ENCODE results near the gene CHST15. TPM values are rescaled to one million over a fixed set of nuclear protein-coding genes. Genes with fewer than 3 reads are reported as not detected.

The CHST15 gene
- total RNA-seq, 2 experiments from 2014 or later = 14.7 to 26.4 TPM

DNA sequence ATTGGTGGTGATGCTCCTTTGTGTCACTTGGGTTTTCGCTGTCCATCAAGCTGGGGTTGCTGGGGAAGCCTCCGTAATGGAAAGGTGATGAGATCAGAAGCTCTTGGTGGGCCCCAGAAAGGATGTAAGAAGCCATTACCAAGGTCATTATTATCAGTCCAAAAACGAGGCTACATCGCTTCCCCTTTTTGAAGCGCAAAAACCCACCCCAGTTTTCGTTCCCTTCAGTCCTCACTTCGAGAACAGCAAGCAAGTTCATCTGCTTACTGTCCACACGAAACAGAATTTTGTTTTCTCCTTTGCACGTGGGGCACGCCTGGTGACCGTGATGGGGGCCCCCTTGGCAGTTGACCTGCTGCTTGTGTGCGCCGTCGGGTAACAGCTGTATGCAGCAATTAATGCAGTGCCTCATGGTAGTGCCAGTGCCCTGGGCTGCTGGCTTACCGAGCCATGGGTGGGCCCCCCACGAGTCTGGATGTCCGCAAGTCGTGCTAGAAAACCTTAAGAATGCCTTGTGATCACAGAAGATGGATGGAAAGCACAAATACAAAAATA is 47.5 kb downstream of the CHST15 start:
- ChIA-PET CTCF (ENCODE audit: unreplicated experiment) (no interaction called here), POLR2A (interaction anchor here (0.6 kb wide), 1 partner anchor 313 kb away, joined by 3 read pairs; no protein-coding TSS in a partner anchor)
- Histone ChIP-seq H2AFZ (ENCODE audit: low read length) (no peak overlapping the region), H3K9me3 (ENCODE audit: low read length) (no peaks in the 10 kb centered on the region), H3K27ac (ENCODE audit: low read depth, low read length, poor library complexity, severe bottlenecking) (no peak overlapping the region), H3K36me3 (ENCODE audit: insufficient read depth, low read length) (peaks cover 21% of the 10 kb centered on the region), H3K4me3 (ENCODE audit: low read depth, low read length, poor library complexity, severe bottlenecking) (no peak overlapping the region), H4K20me1 (ENCODE audit: insufficient read depth, low read length) (no peaks in the 10 kb centered on the region), H3K4me2 (ENCODE audit: low read length) (no peak overlapping the region), H3K9me2 (ENCODE audit: insufficient read depth, low read length) (no peaks in the 10 kb centered on the region), H3K79me2 (ENCODE audit: insufficient read depth, low read depth, low read length) (no peaks in the 10 kb centered on the region), H3K4me1 (ENCODE audit: insufficient read depth, low read length, poor library complexity, severe bottlenecking) (peaks cover 24% of the 10 kb centered on the region)
- TF ChIP-seq, protein P1, sequence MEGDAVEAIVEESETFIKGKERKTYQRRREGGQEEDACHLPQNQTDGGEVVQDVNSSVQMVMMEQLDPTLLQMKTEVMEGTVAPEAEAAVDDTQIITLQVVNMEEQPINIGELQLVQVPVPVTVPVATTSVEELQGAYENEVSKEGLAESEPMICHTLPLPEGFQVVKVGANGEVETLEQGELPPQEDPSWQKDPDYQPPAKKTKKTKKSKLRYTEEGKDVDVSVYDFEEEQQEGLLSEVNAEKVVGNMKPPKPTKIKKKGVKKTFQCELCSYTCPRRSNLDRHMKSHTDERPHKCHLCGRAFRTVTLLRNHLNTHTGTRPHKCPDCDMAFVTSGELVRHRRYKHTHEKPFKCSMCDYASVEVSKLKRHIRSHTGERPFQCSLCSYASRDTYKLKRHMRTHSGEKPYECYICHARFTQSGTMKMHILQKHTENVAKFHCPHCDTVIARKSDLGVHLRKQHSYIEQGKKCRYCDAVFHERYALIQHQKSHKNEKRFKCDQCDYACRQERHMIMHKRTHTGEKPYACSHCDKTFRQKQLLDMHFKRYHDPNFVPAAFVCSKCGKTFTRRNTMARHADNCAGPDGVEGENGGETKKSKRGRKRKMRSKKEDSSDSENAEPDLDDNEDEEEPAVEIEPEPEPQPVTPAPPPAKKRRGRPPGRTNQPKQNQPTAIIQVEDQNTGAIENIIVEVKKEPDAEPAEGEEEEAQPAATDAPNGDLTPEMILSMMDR (conservative IDR thresholded peaks at IDR 0.05; ENCODE audit: low read length) = no peak
- no peak for TF ChIP-seq EZH2phosphoT487 (IDR thresholded peaks at IDR 0.05; ENCODE audit: borderline replicate concordance, low read depth, low read length)
- intact Hi-C loops (cut with micrococcal nuclease; ENCODE audit: unreplicated experiment) = no loop called here
- no TSS peak for BruUV-seq (replicated peaks)
- no peak for DNase-seq (ENCODE audit: low spot score)

DNA sequence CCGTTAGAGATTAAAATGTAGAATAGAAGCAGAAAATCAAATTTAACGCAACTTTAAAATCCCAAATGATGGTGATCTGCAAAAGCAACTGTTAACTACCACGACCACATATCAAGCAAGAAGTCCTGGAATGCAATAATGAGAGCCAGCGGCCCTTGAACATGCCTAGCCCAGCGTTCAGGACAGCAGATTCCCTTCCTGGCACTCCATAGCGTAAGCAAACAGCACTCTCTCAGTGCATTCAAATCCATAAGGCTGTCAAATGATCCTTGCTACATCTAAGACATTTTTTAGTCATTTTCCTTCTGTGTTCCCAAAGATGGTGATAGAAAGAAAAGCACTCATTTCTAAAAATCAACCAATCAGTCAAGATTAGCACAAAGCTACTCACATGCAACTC is 48.1 kb downstream of the CHST15 start:
- Histone ChIP-seq H3K9me2 (ENCODE audit: insufficient read depth, low read length) (no peaks in the 10 kb centered on the region), H3K4me2 (ENCODE audit: low read length) (no peak overlapping the region)
- CTCF ChIA-PET (ENCODE audit: unreplicated experiment) = no interaction called here

More for the DNA sequence above, 48.1 kb downstream of the CHST15 start:
- no peak overlapping the region for H3K4me3 ChIP-seq (ENCODE audit: low read depth, low read length, poor library complexity, severe bottlenecking)
- peaks cover 27% of the 10 kb centered on the region for H3K36me3 ChIP-seq (ENCODE audit: insufficient read depth, low read length)
- H3K4me1 ChIP-seq (ENCODE audit: insufficient read depth, low read length, poor library complexity, severe bottlenecking) = peaks cover 20% of the 10 kb centered on the region
- no peak overlapping the region for H3K27ac ChIP-seq (ENCODE audit: low read depth, low read length, poor library complexity, severe bottlenecking)
- H4K20me1 ChIP-seq (ENCODE audit: insufficient read depth, low read length) = no peaks in the 10 kb centered on the region
- POLR2A ChIA-PET = interaction anchor here (0.6 kb wide), 1 partner anchor 314 kb away, joined by 3 read pairs; no protein-coding TSS in a partner anchor
- TF ChIP-seq, protein P1 (conservative IDR thresholded peaks at IDR 0.05; ENCODE audit: low read length) = no peak
- TF ChIP-seq EZH2phosphoT487 (IDR thresholded peaks at IDR 0.05; ENCODE audit: borderline replicate concordance, low read depth, low read length) = no peak
- H2AFZ ChIP-seq (ENCODE audit: low read length) = no peak overlapping the region
- H3K9me3 ChIP-seq (ENCODE audit: low read length) = no peaks in the 10 kb centered on the region
- no peak for DNase-seq (ENCODE audit: low spot score)
- BruUV-seq (replicated peaks) = no TSS peak
- no peaks in the 10 kb centered on the region for H3K79me2 ChIP-seq (ENCODE audit: insufficient read depth, low read depth, low read length)
- intact Hi-C loops (cut with micrococcal nuclease; ENCODE audit: unreplicated experiment) = no loop called here
